ENCODE data around the gene IRAK3.
"Not testable (repeated sequence)": the region's sequence is repeated elsewhere in the genome, so short reads cannot be mapped to it uniquely, and the experiment has no call there.

Gene IRAK3

GRCh38 chr12:66174391-66175325, 14.4 kb upstream of the IRAK3 start:
- DNase-seq = not testable (repeated sequence)

GRCh38 chr12:66176105-66176900, 12.7 kb upstream of the IRAK3 start:
- DNase-seq = no peak

- no peak for DNase-seq
Measured at GRCh38 chr12:66182956-66183355, 6.1 kb upstream of the IRAK3 start.

- DNase-seq = not testable (repeated sequence)
Measured at GRCh38 chr12:66184822-66185221, 4.2 kb upstream of the IRAK3 start.

- DNase-seq = no peak
Measured at GRCh38 chr12:66187036-66187435, 2.0 kb upstream of the IRAK3 start.

GRCh38 chr12:66187821-66188220, 1.2 kb upstream of the IRAK3 start:
- DNase-seq = no peak

- no peak for DNase-seq
Measured at GRCh38 chr12:66189486-66189843, 451 bp downstream of the IRAK3 start.

- no peak for DNase-seq
Measured at GRCh38 chr12:66189889-66190288, 875 bp downstream of the IRAK3 start.

GRCh38 chr12:66190519-66191370, 1.7 kb downstream of the IRAK3 start:
- DNase-seq = no peak

GRCh38 chr12:66191547-66192126, 2.6 kb downstream of the IRAK3 start:
- DNase-seq = no peak

- no peak for DNase-seq
Measured at GRCh38 chr12:66194122-66194521, 5.1 kb downstream of the IRAK3 start.

GRCh38 chr12:66195242-66195641, 6.2 kb downstream of the IRAK3 start:
- DNase-seq = no peak

- no peak for DNase-seq
Measured at GRCh38 chr12:66196806-66197205, 7.8 kb downstream of the IRAK3 start.

- no peak for DNase-seq
Measured at GRCh38 chr12:66197495-66197921, 8.5 kb downstream of the IRAK3 start.

- DNase-seq = no peak
Measured at GRCh38 chr12:66199141-66199540, 10.1 kb downstream of the IRAK3 start.

- no peak for DNase-seq
Measured at GRCh38 chr12:66199831-66200509, 11.0 kb downstream of the IRAK3 start.

GRCh38 chr12:66203820-66204219, 14.8 kb downstream of the IRAK3 start:
- DNase-seq = no peak

GRCh38 chr12:66206141-66206540, 17.1 kb downstream of the IRAK3 start:
- DNase-seq = no peak

- no peak for DNase-seq
Measured at GRCh38 chr12:66210840-66211239, 21.8 kb downstream of the IRAK3 start.

- not testable (repeated sequence) for DNase-seq
Measured at GRCh38 chr12:66211573-66211972, 22.6 kb downstream of the IRAK3 start.

GRCh38 chr12:66213011-66213410, 24.0 kb downstream of the IRAK3 start:
- DNase-seq = not testable (repeated sequence)
